GM19463 (cell line): ENCODE data around the gene AREG.

Experiments used
- ATAC-seq: cut with Tn5 transposase; IDR thresholded peaks from one replicate; pipeline ENCODE4 v1.9.1; 2021; ENCODE audit warnings: mild to moderate bottlenecking, moderate library complexity; ENCODE audit not compliant: unreplicated experiment

The AREG gene

DNA sequence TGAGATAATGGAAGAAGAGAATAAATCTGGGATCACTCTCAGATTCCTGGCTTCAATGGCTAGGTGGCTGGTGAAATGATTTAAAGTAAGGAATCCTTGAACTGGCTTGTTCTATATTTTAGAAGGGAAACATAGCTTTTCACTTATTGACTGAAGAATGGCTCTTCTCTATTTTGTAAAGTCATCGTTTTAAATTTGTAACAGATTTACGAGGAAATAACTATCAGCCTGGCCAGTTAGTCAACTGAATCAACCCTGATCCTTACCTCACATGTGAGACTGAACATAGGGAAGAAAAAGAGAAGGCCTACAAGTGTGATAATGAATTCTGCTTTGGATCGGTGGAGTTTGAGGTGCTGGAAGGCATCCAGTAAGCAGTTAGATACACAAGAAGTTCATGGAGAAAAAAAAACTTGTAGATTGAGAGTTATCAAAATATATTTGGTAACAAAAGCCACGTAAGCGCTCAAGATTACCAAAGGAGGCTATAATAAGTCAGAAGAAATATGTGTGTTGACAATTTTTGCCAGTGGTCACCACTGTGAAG, 12.0 kb downstream of the AREG start:
- ATAC-seq: no peak

DNA sequence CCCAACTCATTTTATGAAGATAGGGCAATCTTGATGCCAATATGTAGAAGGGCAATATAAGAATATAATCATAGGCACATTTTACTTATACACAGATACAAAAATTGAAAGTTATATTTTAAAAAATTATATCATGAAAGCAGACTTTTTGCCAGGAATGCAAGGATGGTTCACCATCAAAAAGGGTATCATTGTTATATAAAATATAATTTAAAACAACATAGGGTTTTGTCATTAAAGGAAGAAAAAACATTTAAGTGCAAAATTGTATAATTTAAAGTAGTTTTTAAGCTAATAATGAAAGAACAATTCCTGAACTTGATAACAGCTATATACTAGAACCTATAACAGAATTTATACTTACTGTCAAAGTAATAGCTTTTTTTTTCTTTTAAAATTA, 15.9 kb downstream of the AREG start:
- ATAC-seq: no peak

DNA sequence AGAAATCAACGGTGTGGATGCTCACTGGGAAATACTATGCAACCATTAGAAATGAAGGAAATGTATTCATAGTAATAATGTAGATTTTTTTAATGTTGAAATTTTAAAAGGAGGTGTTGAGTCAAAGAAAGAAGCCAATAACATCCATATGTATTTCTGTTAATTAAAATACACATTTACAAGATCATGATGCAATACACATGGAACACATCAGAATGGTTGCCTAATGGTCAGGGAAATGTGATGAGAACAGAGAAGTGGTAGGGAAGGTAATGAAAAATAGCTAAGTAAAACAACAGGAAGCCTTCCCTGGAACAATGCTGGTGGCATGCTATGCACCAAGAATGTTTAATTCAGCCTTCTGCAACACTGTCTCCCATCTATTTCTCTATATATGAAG, 18.2 kb downstream of the AREG start:
- no peak for ATAC-seq

DNA sequence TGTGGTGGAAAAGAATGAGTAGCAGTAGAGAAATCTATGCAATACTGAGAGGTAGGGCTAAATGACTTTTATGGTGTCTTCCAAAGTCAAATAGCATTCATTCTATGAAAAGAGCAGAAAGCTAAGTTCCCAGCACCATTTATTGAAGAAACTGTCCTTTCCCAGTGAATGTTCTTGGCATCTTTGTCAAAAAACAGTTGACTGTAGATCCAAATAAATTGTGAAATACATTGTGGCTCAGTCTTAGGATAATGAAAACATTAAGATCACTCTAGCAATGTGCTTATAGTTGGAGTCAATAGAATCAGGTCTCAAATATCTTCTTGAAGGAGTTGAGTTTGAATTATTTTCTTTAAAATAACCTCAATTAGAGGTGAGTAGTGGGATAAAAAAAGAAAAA, 19.4 kb downstream of the AREG start:
- no peak for ATAC-seq

DNA sequence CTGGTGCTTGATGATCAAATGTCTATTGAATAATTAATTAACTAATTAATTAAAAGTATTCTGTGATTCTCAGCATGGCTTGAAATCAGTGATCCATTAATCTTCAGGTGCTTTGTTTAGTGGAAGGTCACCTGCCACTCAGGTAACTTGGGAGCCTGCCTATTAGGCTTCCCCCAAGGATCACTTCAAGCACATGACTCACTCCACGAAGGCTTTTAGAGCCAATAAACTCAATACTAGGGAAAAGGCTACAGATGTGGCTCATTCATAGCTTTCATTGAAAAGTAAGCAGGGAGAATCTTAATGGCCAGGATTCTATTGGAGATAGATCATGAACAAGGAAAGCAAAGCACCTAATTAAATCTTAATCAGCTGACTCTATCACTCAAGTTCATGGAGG, 21.3 kb downstream of the AREG start:
- ATAC-seq: no peak

DNA sequence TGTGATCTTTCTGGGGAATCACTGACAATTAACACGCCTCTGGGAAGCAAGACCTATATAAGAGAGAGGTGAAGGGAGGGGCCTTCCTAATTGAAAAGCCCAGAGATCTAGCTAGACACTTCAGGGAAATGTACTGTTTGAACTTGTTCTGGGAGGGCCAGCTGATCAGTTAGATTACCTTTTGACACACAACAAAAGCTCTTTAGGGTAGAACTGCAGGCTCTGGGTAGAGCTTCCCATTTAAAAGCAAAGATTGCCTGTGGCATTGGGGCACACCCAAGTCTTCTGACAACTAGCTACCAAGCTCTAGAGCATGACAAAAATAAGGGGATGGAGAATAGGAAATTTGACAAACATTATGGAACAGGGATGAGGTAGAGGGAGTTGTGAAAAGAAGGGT, 26.3 kb downstream of the AREG start:
- no peak for ATAC-seq

DNA sequence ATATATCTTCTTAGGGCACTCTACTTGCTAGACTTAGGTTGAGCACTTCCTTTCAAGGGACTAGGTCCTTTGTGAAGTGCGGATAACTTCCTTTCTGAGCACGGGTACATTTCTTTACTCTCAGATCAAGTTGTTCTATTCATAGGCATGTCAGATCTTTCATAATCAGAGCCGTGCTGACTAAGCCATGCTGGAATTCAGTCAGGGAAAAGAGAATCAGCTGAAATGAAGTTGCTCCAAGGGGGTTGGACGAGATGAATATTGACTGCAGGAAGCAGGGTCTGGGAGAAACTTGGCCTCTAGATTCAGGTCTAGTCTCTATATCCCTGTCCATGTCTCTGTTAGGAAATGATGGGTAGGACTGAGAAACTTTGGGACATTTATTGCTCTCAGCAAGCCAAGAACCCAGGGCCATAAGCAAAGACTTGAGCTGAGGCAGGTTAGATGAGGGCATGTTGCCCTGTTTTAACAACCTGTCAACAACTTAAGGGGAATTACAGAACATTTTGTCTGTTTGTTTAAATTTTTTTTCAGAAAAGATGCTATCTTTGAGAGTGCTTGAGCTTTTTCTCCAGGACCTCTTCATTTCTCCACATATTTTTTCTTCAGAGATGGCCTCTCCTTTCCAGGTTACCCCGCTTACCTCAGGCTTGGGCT, 28.3 kb downstream of the AREG start:
- no peak for ATAC-seq

DNA sequence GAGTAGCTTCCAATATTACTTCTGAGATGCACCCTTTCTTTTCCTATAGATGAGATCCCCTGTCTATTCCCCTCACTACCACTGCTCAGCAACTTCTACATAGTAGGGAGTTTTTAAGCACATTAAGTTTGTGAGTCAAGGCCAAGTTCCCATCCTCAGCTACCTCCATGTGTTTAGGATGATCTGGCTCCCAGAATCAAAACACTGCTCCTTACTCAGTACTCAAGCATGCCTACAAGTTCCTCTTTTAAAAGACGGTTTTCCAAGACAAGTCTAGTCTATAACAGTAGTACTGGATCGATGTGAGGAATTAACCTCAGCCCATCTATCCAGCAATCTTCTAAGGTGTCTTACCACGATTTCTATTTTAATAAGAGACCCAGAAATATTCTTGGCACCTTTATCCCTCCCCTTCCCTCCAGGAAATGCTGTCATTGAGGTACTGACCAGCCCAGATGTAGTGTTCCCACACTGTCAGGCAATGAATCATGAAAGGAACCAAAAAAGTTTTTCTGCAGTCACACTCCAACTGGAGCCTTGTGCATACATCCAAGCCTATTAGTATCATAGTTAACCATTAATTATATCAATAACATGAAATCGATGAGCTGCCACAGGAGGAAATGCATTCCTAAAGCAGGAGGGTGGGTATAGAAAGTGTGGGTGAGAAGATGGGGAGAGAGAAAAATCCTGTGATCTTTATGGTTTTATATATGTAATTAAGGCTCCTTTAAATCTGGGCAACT, 29.6 kb downstream of the AREG start:
- no peak for ATAC-seq

DNA sequence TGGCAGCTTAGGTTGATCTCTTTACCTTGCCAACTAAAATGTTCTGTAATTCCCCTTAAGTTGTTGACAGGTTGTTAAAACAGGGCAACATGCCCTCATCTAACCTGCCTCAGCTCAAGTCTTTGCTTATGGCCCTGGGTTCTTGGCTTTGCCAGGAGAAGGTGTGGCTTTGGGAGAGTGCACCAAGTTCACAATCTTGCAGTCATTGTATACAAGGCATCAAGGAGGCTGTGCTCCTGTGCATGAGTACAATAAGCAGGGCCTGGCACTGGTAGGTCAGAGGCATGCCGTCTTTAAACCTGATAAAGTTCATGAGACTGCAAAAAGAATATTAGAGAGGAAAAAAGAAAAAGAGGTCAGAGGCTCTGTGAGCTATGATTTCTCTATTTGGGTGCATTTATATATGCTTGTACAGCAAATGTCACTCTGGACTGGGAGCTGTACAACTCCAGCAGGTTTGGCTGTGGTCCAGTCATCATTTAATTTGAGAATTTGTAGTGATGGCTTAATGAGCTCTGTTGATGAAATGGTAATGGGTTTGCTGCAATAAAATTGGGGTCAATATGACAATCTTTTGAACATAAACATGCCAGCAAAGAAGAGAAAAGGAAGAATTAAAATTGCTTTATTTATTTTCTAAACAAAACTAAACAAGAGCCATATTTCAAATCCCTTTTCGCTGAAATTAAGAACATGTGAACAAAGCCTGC, 30.3 kb downstream of the AREG start:
- no peak for ATAC-seq

DNA sequence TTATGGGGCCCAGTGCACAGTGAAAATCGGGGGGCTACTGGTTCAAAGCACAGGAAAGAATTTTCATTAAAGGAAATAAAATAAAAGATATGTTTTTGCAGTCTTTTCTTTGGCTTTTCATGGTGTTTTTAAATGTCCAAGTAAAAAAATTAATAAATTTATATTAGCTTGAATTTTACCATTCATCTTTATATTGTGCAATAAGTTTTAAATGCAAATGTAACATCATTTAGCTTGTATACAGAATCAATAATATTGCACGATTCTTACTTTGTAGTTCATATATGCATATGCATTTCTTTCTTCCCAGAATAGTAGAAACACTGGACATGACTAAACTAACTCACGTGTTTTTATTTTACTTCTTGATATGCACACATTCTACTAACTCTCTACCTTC, 31.0 kb downstream of the AREG start:
- no peak for ATAC-seq

DNA sequence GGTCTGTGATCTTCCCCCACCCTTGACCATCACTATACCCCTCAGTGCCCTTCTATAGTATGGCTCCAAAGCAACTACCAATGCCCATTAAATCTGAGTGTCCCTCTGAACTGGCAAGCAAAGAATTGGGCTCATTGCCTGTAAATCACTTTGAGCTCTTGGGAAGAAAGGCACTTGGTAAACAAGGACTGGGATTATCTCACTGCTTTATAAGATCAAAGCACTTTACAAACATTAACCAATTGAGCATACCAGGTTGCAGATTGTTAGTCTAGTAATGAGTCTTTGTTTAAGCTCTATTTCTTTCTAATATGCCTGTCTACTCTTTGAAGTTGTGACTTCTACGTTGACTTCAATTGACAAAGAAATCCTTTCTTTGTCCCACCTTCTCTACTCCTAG, 34.1 kb downstream of the AREG start:
- ATAC-seq: no peak

DNA sequence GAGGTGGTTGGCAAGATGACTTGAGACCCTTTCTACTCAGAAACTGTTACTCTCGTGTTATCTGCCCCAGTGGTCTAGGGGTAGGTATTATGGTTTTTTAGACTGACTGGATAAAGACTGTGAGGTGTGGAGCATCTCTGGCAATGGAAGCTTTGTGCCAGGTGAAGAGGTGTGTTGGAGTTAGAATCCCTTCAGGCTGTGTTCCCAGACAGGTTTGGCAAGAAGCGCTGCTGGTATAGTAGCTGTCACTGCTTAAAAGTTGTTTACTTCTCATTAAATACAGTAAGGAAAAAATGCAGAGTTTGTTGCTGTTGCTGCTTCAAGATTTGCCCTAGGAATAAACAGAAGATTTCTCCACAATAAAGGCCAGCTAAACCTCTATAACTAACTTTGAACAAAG, 35.3 kb downstream of the AREG start:
- no peak for ATAC-seq

DNA sequence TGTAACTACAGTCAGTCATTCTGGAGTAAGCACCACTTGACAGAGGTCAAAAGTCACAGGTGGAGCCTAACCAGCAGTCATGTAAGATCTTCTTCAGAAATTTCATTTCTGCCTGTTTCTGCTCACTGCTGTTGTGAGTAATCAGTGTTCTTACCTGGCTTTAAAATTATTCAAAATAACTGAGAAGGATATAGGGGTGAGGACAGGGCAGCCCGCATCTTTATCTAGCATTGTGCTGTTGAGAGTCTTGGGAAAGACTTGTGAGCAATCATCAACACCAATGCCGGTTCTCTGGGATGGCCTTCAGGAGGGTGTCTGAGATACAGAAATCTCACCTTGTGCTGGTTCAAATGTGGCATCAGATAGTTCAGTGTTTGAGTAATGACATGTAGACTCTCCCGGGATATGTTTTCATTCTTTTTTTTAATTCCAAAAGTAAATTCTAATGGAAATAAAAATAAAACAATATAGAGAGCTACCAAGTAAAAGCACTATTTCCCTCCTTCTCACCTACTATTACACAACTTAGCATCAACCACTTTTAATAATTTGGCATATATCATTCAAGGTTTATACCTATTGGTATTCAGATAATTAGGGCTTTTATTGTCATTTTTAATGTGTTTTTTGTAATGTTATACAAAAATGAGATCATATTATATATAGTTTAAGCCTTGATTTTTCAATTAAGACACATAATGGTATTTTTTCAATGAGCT, 37.1 kb downstream of the AREG start:
- ATAC-seq: no peak

DNA sequence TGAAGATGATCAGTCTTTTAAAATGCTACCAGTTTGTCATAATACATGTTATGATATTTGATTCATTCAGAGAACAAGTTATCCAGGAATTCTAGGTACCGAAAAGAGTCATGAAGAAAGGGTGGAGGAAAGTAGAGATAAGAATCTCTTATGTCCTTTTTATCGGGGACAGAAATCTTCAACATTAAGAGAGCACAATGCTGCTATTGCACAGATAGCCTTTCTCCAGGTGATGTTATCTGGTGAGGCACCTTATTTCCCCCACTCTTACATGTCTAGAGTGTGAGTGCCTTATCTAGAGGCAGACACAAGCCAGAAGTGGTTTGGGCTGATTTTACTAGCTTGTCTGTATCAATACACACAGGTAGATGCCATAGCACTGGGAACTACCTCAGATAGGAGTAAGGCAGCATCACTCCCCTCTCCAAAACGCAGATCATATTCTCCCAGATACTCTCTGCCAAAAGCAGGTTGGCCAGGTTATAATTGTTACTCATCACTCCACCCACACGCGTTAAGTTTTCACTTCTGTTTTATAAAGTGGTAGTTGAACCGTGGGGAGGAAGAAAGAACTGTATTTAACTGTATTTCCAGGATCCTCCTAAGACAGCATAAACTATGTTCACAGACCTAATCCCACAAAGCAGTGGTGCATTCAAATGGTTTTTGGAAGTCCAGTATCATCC, 38.4 kb downstream of the AREG start:
- no peak for ATAC-seq

DNA sequence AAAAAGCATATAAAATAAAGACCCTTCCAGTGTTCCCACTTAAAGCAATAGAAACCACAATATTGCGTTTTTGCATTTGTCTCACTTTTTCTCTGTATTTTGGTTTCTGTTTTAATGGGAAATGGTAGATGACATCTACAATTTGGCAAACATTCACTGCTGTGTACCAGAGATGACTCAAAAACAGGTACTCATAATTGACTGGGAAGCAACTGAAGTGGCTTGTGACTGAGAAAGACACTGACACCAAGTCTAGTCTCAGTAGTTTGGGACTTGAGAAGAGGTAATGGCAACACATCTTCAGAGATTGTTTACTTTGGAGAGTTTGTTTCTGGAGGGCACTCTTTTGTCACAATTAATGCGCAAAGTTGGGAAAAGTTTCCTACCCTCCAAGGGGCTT, 42.0 kb downstream of the AREG start:
- no peak for ATAC-seq

DNA sequence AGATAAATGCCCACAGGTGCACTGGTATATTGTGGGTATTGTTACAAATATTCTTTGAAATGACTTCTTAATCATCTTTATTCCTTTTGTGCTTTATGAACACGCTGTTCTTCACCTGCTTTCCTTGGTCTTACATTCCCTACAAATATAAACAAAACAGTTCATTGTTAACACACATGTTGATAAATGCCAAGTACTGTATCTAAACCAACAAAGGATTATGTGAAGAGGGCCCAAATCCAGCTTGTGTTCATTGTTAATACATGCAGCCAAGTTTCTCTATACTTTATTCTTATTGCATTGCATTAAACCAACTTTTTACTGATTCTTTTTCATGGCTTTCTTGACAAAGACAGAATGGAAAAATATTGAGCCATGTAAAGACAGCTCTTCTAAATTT, 42.8 kb downstream of the AREG start:
- ATAC-seq: no peak

DNA sequence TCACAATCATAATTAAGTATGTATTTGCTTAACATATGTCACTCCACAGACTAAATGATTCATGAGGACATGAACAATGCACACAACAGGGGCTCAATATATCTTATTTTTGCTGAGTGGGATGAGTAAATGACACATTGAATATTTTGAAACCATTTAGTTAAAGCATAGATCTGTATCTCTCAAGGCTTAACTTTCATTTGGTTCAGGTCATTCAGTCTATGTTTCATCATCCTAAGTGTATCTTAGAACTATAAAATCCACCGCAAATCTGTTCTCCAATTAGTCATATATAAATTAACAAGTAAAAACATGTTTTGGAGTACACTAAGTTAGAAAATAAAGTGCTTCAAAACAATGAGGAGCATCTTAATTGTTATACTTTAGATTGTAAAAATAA, 45.8 kb downstream of the AREG start:
- ATAC-seq: no peak

DNA sequence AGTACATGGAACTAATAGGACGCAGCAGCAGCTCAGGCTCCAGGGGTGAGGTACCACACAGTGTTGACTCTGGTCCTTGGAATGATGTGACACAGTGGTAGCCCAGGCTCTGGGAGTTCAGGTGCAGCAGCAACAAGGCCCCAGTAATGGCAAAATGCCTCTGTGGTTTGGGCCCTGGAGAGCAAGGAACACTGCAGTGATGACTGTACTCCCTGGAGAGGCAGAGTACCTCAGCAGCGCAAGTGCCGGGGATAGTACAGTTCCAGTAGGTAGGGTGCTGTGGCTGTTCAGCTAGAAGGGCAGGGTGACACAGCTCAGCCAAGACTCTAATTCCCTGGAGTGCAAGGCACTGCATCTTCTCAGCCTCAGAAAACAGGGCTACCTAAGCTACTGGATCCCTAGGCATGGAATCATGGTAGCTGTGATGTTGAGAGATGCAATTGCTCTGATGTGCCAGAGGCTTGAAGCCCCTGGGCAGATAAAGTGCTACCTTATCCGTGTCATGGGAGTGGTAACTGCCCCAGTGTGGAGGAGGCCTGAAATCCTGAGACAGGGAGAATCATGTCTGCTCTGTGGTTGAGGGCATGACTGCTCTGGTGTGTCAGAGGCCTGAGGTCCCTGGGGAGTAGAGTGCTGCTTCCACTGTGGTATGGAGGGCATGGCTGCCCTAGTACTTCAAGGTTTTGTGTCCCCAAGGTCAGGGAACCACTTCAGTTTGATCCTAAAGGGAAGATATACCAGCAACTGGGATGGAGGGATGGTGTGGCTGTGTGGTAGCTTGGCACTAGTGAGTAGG, 55.2 kb downstream of the AREG start:
- ATAC-seq: peak; percentile 95

DNA sequence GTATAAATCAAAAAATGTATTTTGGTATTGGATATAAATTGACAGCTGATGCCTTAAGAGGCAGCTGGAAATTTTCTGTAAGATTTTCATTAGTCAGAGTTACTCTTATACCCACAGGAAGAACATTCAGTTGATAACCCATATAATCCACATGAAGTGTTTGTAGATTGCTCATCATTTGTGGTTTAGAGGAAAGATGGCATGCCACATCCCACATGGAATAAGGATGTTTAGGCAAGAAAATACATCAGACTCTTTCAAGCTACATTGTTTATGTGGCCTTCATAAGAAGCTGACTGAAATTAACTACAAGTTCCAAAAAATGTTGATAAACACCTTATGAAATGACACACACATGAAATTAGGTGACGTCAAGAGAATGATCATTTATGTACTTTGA, 56.6 kb downstream of the AREG start:
- no peak for ATAC-seq

DNA sequence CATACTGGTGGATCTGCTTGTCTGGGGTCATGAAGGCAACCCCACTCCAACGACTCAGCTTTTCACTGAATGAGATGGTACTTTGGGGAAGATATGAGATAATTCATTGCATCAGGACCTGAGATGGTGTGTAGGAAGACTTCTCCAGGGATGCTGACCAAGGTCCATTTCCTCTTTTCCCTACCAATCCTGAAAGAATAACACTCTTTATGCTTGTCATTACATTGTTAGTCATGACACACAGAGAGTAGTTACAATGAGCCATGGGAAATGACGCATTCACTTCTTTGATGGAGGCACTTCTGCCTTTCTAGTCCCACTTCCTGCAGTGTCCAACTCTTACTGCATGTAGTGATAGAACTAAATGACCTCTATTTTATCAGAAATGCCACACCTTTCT, 58.6 kb downstream of the AREG start:
- ATAC-seq: no peak
